ENCODE measurements around the gene GARIN5A.

DNA sequence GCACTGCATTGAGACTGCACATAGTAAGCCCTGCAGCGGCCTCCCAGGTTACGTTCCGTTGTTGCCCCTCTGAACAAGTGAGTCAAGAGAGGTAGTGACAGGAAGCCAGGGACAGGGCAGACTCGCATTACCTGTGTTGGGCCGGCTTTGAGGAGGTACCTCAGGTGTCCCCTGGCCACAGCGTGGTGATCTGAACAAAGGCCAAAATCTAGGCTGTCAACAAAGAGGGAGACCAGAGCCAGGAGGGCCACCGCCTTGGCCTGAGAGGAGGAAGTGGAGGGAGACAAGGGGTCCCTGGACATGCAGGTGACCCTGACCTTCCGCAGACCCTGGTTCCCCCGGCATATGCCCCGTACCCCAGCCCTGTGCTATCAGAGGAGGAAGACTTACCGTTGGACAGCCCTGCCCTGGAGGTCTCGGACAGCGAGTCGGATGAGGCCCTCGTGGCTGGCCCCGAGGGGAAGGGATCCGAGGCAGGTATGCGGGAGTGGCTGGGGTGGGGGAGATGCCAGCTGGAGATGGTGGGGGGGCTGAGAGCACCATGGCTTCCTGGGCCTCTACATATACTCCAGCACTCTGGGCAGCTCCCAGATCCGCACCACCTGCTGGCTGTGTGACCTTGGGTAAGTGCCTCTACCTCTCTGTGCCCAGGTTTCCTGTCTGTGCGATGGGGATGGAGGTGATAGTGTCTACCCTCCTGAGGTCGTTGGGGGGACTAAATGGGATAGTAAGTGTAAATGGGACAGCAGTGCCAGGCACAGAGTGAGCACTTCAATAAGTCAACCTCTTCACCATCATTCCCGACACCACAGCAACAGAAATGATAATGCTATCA is 53.2 kb downstream of the GARIN5A start:
- TF ChIP-seq, protein P1, sequence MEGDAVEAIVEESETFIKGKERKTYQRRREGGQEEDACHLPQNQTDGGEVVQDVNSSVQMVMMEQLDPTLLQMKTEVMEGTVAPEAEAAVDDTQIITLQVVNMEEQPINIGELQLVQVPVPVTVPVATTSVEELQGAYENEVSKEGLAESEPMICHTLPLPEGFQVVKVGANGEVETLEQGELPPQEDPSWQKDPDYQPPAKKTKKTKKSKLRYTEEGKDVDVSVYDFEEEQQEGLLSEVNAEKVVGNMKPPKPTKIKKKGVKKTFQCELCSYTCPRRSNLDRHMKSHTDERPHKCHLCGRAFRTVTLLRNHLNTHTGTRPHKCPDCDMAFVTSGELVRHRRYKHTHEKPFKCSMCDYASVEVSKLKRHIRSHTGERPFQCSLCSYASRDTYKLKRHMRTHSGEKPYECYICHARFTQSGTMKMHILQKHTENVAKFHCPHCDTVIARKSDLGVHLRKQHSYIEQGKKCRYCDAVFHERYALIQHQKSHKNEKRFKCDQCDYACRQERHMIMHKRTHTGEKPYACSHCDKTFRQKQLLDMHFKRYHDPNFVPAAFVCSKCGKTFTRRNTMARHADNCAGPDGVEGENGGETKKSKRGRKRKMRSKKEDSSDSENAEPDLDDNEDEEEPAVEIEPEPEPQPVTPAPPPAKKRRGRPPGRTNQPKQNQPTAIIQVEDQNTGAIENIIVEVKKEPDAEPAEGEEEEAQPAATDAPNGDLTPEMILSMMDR (IDR thresholded peaks at IDR 0.05; ENCODE audit: poor library complexity), result no peak
- no peak for TF ChIP-seq EZH2 (IDR thresholded peaks at IDR 0.05; ENCODE audit: borderline replicate concordance)
- TF ChIP-seq EZH2phosphoT487 (IDR thresholded peaks at IDR 0.05; ENCODE audit: low read depth, severe bottlenecking, unreplicated experiment), result no peak

All from hepatocyte (in vitro differentiated cells).